ENCODE results near the gene SSC4D.

Gene SSC4D

GRCh38 chr7:76342222-76342621, 67.3 kb downstream of the SSC4D start:
- no peak for TF ChIP-seq CTCF (IDR thresholded peaks at IDR 0.05; ENCODE audit: insufficient read depth, missing control alignments)

GRCh38 chr7:76340617-76341131, 68.8 kb downstream of the SSC4D start:
- no peak for TF ChIP-seq CTCF (IDR thresholded peaks at IDR 0.05; ENCODE audit: insufficient read depth, missing control alignments)
- DNase-seq (ENCODE audit: insufficient read length, low spot score) (no peak), FAIRE-seq (no peak)

More at GRCh38 chr7:76342222-76342621, 67.3 kb downstream of the SSC4D start:
- DNase-seq (ENCODE audit: insufficient read length, low spot score): no peak
- no peak for FAIRE-seq

Data from D721Med (cell line).